T47D (cell line): ENCODE results near the gene SSH3.

Experiments
- DNase-seq, 2 experiments: peaks; one replicate each; pipeline versions ENCODE4 v3.0.0 to v3.0.0-alpha.2; 2011 to 2012; ENCODE audit warnings: low read depth in 1 of 2, low spot score in 1 of 2
- JUND ChIP-seq: IDR thresholded peaks from 2 replicates; pipeline ENCODE4 v1.6.1; 2012; ENCODE audit warnings: low read depth
- in situ Hi-C: cut with HindIII; loops from 2 replicates; pipeline ENCODE4 v1.10.0; 2016; ENCODE audit warnings: low sequenced_read_pairs, low pct_unique_long_range_greater_than_20kb

Gene SSH3

DNA sequence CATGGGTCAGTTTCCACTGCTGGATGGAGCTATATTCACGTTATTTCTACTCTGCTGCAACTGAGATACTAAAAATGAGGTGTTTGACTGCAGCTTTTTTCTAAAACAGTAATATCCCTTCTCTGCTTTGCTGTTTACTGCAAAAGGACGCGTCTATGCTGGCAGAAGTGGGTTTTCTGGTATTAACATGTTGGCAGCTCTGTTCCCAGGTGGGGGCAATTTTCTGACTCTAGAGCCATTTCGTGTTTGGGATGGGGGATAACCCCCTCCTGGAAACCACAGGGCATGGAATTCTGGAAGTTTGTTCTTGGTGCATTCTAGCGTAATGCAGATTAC is 32.2 kb upstream of the SSH3 start:
- in situ Hi-C loops, result no loop called here
- no peak for DNase-seq
- TF ChIP-seq JUND, result no peak

- no peak for TF ChIP-seq JUND
- in situ Hi-C loops, result no loop called here
- DNase-seq, result peak; percentile 72 to 73
Observed at GRCh38 chr11:67271541-67272284, 31.6 kb upstream of the SSH3 start.

DNA sequence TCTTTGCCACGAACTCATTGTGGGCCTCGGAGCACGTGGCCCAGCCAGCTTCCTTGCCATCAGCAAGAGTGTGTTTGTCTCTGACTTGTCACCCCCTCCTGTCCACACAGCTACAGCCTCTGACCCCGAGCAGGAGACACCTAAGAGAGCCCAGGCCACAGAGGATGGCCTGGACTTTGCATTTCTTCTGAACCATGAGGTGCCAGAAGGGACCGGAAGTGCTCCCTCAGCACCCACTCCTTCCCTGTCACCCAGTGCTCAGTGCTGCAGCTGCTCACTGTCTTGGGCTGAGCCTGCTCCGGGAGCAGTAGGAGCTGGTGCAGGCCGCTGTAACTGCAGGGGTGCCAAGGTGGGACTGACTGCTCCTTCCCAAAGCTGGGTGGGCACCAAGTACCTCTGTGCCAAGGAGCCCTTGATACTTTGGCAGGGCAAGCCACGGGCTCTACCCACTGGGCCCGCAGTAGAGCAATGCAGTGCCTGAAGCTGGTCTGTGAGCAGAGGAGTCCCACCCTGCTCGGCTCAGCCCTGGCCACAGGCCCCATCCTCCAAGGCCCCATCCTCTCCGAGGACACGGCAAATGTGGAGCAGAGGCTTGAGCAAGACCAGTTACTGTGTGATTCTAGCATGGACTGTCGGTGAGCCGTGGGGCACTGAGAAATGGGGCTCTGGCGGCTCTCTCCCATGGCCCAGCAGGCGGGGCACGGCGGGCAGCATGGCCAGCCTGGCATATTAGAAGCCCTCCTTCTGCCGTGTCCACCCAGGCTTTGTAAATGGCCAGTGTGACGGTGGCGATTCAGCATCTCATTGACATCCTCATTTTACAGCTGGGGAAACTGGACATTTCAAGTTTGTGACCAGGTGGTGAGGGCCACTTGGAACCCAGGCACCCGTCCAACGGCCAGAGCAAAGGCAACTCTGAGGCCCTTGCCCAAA is 30.7 kb upstream of the SSH3 start:
- no peak for TF ChIP-seq JUND
- in situ Hi-C loops, result no loop called here
- DNase-seq, result no peak

DNA sequence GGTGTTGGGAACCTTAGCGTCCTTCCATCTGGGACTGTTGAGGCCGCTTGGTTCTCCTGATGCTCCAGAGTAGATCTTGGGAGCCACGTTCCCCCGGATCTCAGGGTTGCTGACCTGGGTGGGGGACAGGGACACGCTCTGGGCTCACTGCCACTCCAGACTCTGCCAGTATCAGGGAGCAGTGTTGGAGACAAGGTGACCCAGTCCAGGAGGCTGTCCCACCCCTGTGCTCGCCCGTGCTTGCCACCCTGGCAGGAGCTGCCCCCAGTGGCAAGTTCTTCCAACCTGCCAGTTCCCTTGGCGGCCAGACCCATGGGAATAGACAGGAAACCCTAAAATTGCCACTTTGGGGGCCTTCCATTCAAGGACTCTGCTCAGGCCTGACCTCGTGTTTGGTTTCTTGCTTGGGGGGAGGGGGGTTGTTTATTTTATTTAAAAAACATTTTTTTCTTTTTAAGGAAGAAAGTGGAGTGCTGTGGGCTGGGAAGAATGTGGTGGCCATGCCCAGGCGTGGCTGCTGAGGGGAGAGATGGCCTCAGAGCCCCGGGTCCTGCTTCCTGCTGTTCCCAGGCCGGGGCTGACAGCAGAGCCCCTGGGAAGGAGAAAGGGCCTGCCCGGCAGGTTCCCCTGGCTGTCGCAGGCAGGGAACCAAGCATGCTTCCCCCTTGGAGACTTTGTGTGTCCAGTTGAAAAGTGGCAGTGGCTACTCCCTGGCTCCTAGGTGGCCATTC is 29.9 kb upstream of the SSH3 start:
- DNase-seq, result peak in 1 of 2 experiments; percentile 44
- TF ChIP-seq JUND, result no peak
- in situ Hi-C loops, result no loop called here

GRCh38 chr11:67274768-67275605 is 28.3 kb upstream of the SSH3 start:
- no peak for DNase-seq
- TF ChIP-seq JUND, result no peak
- in situ Hi-C loops, result no loop called here

DNA sequence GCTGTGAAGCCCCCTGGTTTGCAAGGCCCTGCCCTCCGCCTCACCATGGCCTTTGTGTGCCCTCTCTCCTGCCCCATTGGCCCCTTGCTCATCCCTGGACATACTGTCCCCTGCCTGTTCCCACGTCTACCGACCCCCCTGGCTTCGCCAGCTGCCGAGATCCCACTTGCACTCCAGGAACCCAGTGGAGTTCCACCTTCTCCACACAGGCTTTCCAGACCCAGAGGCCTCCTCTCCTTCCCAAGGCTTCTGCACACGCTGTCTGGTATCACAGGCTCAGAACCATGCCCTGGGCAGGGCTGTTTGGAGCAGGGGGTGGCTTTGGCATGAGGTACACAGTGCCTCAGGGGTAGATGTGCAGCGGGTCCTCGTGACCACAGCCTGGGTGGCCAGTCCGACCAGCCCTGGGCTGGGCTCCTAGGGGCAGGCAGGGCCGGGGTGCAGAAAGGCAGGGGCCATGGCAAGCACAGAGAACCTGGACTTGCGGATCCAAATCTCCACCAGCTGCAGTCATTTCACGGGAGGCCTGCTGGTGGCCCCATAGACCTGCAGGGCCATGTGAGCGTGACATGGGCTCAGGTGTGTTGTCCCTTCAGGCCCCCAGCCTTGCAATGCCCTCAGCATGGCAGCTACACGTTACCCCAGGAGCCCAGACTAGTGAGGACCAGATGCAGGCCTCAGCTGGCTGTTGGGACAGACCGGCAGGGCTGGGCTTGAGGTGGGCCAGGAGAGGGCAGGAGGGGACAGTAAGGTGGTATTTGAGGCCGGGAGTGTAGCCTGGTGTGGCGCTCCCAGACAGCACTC is 27.5 kb upstream of the SSH3 start:
- in situ Hi-C loops, result no loop called here
- DNase-seq, result no peak
- TF ChIP-seq JUND, result no peak

DNA sequence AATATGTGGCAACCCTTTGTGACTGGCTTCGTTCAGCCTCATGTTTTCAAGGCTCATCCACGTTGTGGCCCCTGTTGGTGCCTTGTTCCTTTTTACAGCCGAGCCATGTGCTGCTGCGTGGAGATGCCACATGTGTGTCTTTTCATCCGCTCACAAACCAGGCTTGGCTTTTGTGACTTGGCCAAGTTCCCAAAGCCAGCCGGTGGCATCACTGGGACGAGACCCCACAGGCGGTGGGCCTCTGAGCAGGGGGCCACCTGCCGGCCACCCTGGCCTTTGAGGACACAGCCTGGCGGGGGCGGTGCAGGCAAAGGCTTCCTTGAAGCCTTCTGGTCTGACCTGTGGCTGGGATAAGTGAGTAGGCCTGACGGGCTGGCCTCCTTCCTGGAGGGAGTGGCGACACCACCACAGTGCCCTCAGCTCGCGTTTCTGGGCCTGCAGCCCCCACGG is 26.5 kb upstream of the SSH3 start:
- TF ChIP-seq JUND, result no peak
- DNase-seq, result no peak
- in situ Hi-C loops, result no loop called here

- in situ Hi-C loops, result no loop called here
- no peak for TF ChIP-seq JUND
- no peak for DNase-seq
Observed at GRCh38 chr11:67277231-67277961, 25.9 kb upstream of the SSH3 start.

DNA sequence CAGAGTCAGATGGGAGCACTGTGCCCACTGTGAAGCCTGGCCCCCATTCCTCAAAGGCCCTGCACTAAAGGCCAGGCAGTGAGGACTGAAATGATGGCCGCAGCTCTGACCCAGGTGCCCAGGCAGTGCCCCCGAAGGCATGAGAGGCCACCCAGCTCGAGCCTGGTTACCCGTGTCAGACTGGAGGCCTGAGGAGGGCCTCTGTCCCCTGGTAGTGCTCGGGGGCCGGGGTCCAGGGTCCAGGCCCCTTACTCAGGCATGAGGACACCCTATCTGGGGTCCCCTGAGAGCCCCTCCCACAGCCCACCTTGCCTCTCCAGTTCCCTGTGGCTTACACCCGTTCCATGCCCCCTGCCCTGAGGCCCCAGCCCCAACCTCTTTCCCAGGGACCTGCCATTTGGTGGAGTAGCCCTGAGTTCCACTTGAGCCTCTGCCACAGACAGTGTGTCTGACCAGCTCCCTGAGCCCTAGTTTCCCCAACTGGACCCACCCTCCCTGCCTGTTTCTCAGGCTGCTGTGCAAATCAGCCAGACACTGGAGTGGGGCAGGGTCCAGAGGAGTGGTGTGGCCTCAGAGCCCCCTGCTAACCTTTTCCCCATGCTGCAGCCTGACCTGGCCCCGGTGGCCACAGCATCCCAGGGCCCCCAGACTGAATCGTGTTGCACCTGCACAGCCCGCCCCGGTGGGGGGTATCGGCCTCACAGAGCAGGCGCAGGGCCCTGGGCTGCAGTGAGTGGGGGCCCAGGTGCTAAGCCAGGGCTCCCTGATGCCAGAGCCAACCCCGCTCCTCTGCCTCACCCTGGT is 25.0 kb upstream of the SSH3 start:
- no peak for DNase-seq
- in situ Hi-C loops, result no loop called here
- no peak for TF ChIP-seq JUND

- no peak for DNase-seq
- in situ Hi-C loops, result no loop called here
- TF ChIP-seq JUND, result no peak
Observed at GRCh38 chr11:67278939-67279588, 24.3 kb upstream of the SSH3 start.
